Myometrial cell (primary cell): ENCODE measurements around the gene CFAP221. TPM values are rescaled to one million over a fixed set of nuclear protein-coding genes. Genes with fewer than 3 reads are reported as not detected.

Experiments used
- total RNA-seq: library from RNA; depleted of rRNA; stranded (reverse); fragments of >200 nt; gene quantifications from 2 replicates; pipeline ENCODE4 v1.2.3, GENCODE V29; 2015

Gene CFAP221
- under 0.01 TPM in 1 of 2 replicates, not detected in the other for total RNA-seq

DNA sequence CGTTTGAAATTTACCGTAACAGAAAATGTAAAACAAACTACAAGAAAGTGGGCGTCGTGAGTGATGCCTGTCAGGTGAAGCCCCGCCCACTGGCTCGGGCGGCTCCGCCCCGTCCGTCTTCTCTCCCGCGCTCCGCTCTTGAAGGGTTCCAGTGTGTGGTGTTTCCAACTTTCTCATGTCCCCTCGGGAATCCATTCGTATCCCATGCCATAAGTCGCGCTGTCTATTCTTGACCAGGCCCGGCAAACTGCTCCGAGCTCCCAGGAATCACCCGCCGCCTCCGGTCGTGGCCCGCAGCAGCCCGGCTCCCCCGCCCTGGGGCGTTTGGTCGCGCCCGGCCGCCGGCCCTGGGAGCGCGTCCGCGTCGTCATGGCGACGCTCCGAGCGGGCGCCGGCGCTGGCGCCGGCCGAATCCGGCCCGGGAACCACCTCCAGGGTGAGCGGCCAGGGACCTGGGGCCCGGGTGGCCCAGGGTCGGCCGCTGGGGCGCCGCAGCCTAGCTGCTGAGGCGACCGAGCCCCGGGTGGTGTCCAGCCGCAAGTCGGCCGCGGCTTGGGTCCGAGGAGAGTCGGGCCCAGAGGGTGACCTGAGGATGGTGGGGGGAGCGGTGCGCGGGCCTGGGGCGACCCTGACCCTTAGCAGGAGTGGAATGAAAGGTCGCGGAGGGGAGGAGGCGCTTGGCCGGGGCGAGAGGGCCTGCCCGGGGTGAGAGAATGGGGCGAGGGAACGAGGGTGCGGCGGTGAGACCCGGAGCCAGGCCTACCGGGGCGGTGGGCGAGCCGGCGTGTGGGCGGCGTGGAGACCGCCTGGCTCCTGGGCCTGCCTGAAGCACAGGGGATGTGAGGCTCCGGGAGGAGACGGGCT lies at the start of gene CFAP221:
TSS of gene CFAP221 (plus strand) at position 375 of the 864 bp plus-strand sequence. CDS start 1,683 bp downstream, outside the sequence.

DNA sequence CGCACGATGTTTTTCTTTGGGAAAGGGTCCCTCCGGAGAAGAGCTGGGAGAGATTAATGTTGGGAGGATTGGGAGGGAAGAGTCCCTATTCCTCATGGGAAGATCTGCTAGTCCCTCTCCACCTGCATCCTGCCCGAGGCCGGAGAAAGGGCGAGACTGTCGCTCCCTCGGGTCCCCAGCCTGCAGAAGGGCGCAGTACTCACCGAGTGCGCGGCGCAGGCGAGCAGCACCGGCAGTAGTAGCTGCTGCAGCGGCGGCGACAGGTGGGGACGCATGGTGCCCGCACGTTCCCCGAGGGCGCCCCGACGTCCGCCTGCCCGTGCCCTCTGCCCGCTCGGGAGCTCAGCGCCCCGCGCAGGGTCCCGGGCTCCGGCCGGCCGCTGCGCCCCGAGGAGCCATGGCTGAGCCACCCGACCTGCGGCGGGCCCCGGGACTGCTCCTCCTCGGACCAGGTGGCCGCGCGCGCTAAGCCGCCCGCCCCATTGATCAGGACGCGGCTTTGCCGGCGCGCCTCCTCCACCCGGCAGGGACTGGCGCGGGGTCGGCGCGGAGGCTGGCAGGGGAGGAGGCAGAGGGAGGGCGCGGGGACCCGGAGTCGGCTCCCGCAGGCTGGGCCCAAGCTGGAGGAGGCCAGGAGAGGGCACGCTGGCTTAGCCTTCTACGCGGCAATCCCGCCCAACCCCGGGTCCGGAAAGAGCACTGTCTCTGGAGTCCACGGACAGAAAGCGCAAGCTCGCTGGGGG lies 20.1 kb upstream of the CFAP221 start, which contains the start of gene SCTR:
TSS of gene SCTR (minus strand) at position 532 of the 743 bp plus-strand sequence. CDS start at position 275, 257 bp downstream.

Other genes starting within 250 kb of the CFAP221 start
- 4.3 and 6.0 TPM in 2 replicates for gene C2orf76, start 177.6 kb upstream of the CFAP221 start, total RNA-seq
- gene DBI, start 177.5 kb upstream of the CFAP221 start, total RNA-seq, result 245 and 246 TPM in 2 replicates
- 3.2 and 4.1 TPM in 2 replicates for gene TMEM37, start 112.6 kb upstream of the CFAP221 start, total RNA-seq
- gene SCTR, start 20.0 kb upstream of the CFAP221 start, total RNA-seq, result not detected in 2 replicates
- 16.7 and 17.7 TPM in 2 replicates for gene TMEM177, start 134.8 kb downstream of the CFAP221 start, total RNA-seq
- 9.5 and 13.1 TPM in 2 replicates for gene PTPN4, start 215.5 kb downstream of the CFAP221 start, total RNA-seq